ENCODE data around the gene APOO. TPM values are rescaled to one million over a fixed set of nuclear protein-coding genes. Genes with fewer than 3 reads are reported as not detected.
A peak's percentile ranks its signal among the peaks of the same experiment; 100 is the strongest.

APOO gene
- total RNA-seq, 2 donors from 2014 or later, result 1.5 to 5.1 TPM

- no peaks in the 10 kb centered on the region for H3K36me3 ChIP-seq
- DNase-seq (ENCODE audit: low spot score) (no peak), ATAC-seq (ENCODE audit: insufficient number of reproducible peaks, low FRiP score, low read depth) (no peak)
- H3K27ac ChIP-seq, result no peak overlapping the region
- H3K9me3 ChIP-seq, result no peaks in the 10 kb centered on the region
- peaks cover 2 to 12% of the 10 kb centered on the region in 2 donors for H3K4me1 ChIP-seq (ENCODE audit: control insufficient read depth in 1 of 2, low read depth in 2 of 2)
- no peaks in the 10 kb centered on the region for H3K27me3 ChIP-seq (replicated peaks; ENCODE audit: insufficient read depth)
- H3K4me3 ChIP-seq, result no peak overlapping the region
- TF ChIP-seq CTCF (IDR thresholded peaks at IDR 0.05), result no peak
Measured at GRCh38 chrX:23805389-23805788, 102.3 kb downstream of the APOO start.

GRCh38 chrX:23804578-23804977 is 103.2 kb downstream of the APOO start:
- Histone ChIP-seq H3K4me3 (peak overlapping the region; percentile 38), H3K27ac (peak overlapping the region; percentile 74 to 78), H3K9me3 (no peaks in the 10 kb centered on the region), H3K36me3 (no peaks in the 10 kb centered on the region), H3K27me3 (replicated peaks; ENCODE audit: insufficient read depth) (no peaks in the 10 kb centered on the region), H3K4me1 (ENCODE audit: control insufficient read depth in 1 of 2, low read depth in 2 of 2) (peaks cover 2 to 12% of the 10 kb centered on the region in 2 donors)
- no peak for TF ChIP-seq CTCF (IDR thresholded peaks at IDR 0.05)
- no peak for DNase-seq (ENCODE audit: low spot score)
- ATAC-seq (ENCODE audit: insufficient number of reproducible peaks, low FRiP score, low read depth), result no peak

GRCh38 chrX:23803931-23804381 is 103.8 kb downstream of the APOO start:
- peak; percentile 80 for ATAC-seq (ENCODE audit: insufficient number of reproducible peaks, low FRiP score, low read depth)
- peaks cover 2 to 12% of the 10 kb centered on the region in 2 donors for H3K4me1 ChIP-seq (ENCODE audit: control insufficient read depth in 1 of 2, low read depth in 2 of 2)
- H3K27ac ChIP-seq, result peak overlapping the region in 1 of 2 donors; percentile 74
- no peak for DNase-seq (ENCODE audit: low spot score)
- no peaks in the 10 kb centered on the region for H3K36me3 ChIP-seq
- H3K4me3 ChIP-seq, result peak overlapping the region; percentile 38
- H3K9me3 ChIP-seq, result no peaks in the 10 kb centered on the region
- no peaks in the 10 kb centered on the region for H3K27me3 ChIP-seq (replicated peaks; ENCODE audit: insufficient read depth)
- TF ChIP-seq CTCF (IDR thresholded peaks at IDR 0.05), result no peak

GRCh38 chrX:23802431-23802830 is 105.3 kb downstream of the APOO start:
- ATAC-seq (ENCODE audit: insufficient number of reproducible peaks, low FRiP score, low read depth) (no peak), DNase-seq (ENCODE audit: low spot score) (no peak)
- Histone ChIP-seq H3K27ac (peak overlapping the region in 1 of 2 donors; percentile 74), H3K9me3 (no peaks in the 10 kb centered on the region), H3K27me3 (replicated peaks; ENCODE audit: insufficient read depth) (no peaks in the 10 kb centered on the region), H3K4me1 (ENCODE audit: control insufficient read depth in 1 of 2, low read depth in 2 of 2) (peaks cover 2 to 22% of the 10 kb centered on the region in 2 donors), H3K4me3 (no peak overlapping the region), H3K36me3 (no peaks in the 10 kb centered on the region)
- TF ChIP-seq CTCF (IDR thresholded peaks at IDR 0.05), result no peak

- no peak for ATAC-seq (ENCODE audit: insufficient number of reproducible peaks, low FRiP score, low read depth)
- H3K4me3 ChIP-seq, result no peak overlapping the region
- H3K4me1 ChIP-seq (ENCODE audit: control insufficient read depth in 1 of 2, low read depth in 2 of 2), result peaks cover 2 to 32% of the 10 kb centered on the region in 2 donors
- H3K9me3 ChIP-seq, result no peaks in the 10 kb centered on the region
- H3K27me3 ChIP-seq (replicated peaks; ENCODE audit: insufficient read depth), result no peaks in the 10 kb centered on the region
- no peak for DNase-seq (ENCODE audit: low spot score)
- H3K27ac ChIP-seq, result peak overlapping the region in 1 of 2 donors; percentile 38
- H3K36me3 ChIP-seq, result no peaks in the 10 kb centered on the region
- TF ChIP-seq CTCF (IDR thresholded peaks at IDR 0.05), result no peak
Measured at GRCh38 chrX:23799469-23800065, 108.2 kb downstream of the APOO start.
